K562 (cell line): Measurements from ENCODE around the gene DTL. TPM values are rescaled to one million over a fixed set of nuclear protein-coding genes. Genes with fewer than 3 reads are reported as not detected.

Source experiments
- ATAC-seq: fragments of 200-7000 bp; cut with Tn5 transposase; 3 replicates; pipeline ENCODE4 v1.9.1; 2020; ENCODE audit warnings: moderate library complexity
- BruUV-seq: library from RNA; stranded (reverse); fragments of 400-500 nt; replicated peaks from 2 replicates; lab custom pipeline; 2021; lab: Mats Ljungman, UMichigan
- CTCF ChIA-PET: fragments of 300-600 bp; formaldehyde crosslinking; extraction: SDS; loops from one replicate; lab custom pipeline; 2021; ENCODE audit warnings: low intra/inter-chr PET ratio; lab: Yijun Ruan, JAX
- POLR2A ChIA-PET: fragments of 300-600, 350-650 bp; sonication (Branson Sonifier 250); formaldehyde crosslinking; extraction: SDS; loops from one replicate; lab custom pipeline; 2021; ENCODE audit warnings: antibody characterized with exemption, inconsistent platforms; lab: Yijun Ruan, JAX
- DNase-seq, 4 experiments: peaks; one replicate each; pipeline versions ENCODE4 v3.0.0 to v3.0.0-alpha.2; 2011 to 2018; ENCODE audit warnings: low spot score in 3 of 4, mixed read lengths in 3 of 4; ENCODE audit errors: extremely low read depth in 1 of 4
- FAIRE-seq: peaks from 2 replicates; lab custom pipeline; 2011; peaks lifted over from hg19 to GRCh38; lab: Jason Lieb, UNC
- H2AFZ ChIP-seq: 2 replicates; pipeline ENCODE4 v1.6.0; 2011; ENCODE audit warnings: low read depth, low read length, control low read depth, inconsistent platforms
- H3K27ac ChIP-seq: fragments of 200-600 bp; 3 replicates; pipeline ENCODE4 v1.8.0; 2011; ENCODE audit warnings: low read depth, mild to moderate bottlenecking, control low read depth, inconsistent platforms, low read length, moderate library complexity, mixed read lengths; ENCODE audit errors: extremely low read depth
- H3K27me3 ChIP-seq, 2 experiments: fragments of 300-600 bp in 1 of 2; 2 replicates in 1 of 2; 3 replicates in 1 of 2; pipeline versions ENCODE4 v1.6.0 to v1.8.0; 2011; ENCODE audit warnings: inconsistent platforms in 2 of 2, low read length in 2 of 2, mild to moderate bottlenecking in 1 of 2, mixed read lengths in 1 of 2, moderate library complexity in 1 of 2; ENCODE audit not compliant: control insufficient read depth in 2 of 2, insufficient read depth in 2 of 2
- H3K36me3 ChIP-seq: fragments of 300-600 bp; 3 replicates; pipeline ENCODE4 v1.8.0; 2011; ENCODE audit warnings: mild to moderate bottlenecking, low read length, inconsistent platforms; ENCODE audit not compliant: control insufficient read depth, insufficient read depth
- H3K4me1 ChIP-seq, 2 experiments: fragments of 200-600 bp in 1 of 2; replicated peaks in 1 of 2; 2 replicates in 1 of 2; 3 replicates in 1 of 2; pipeline versions ENCODE4 v1.5.1 to v1.8.0; 2011; ENCODE audit warnings: inconsistent platforms in 2 of 2, low read length in 2 of 2, mild to moderate bottlenecking in 1 of 2, mixed read lengths in 1 of 2, moderate library complexity in 1 of 2; ENCODE audit not compliant: control insufficient read depth in 2 of 2, insufficient read depth in 2 of 2
- H3K4me2 ChIP-seq: 2 replicates; pipeline ENCODE4 v1.6.1; 2011; ENCODE audit warnings: low read length, control low read depth, inconsistent platforms, mixed read lengths; ENCODE audit not compliant: insufficient read depth
- H3K4me3 ChIP-seq: fragments of 200-600 bp; sonication (generic), shearing (Covaris generic); 2 replicates; pipeline ENCODE4 v1.5.1; 2016; ENCODE audit warnings: control low read depth, inconsistent platforms
- H3K79me2 ChIP-seq: fragments of 200-600 bp; 3 replicates; pipeline ENCODE4 v1.8.0; 2011; ENCODE audit warnings: low read length, inconsistent platforms; ENCODE audit not compliant: control insufficient read depth, insufficient read depth
- H3K9ac ChIP-seq, 2 experiments: 2 replicates each; pipeline versions ENCODE4 v1.6.0 to v1.6.1; 2011; ENCODE audit warnings: low read depth in 2 of 2, low read length in 2 of 2, control low read depth in 1 of 2, inconsistent platforms in 1 of 2, mild to moderate bottlenecking in 1 of 2, mixed read lengths in 1 of 2; ENCODE audit not compliant: insufficient read depth in 1 of 2
- H3K9me1 ChIP-seq: one replicate; pipeline ENCODE4 v1.6.0; 2011; ENCODE audit warnings: inconsistent platforms, mild to moderate bottlenecking, low read length, moderate library complexity; ENCODE audit not compliant: control insufficient read depth, insufficient read depth
- H3K9me3 ChIP-seq: replicated peaks from 2 replicates; pipeline ENCODE4 v1.5.1; 2011; ENCODE audit warnings: low read depth, low read length, inconsistent platforms; ENCODE audit not compliant: control insufficient read depth, insufficient read depth
- H4K20me1 ChIP-seq: replicated peaks from 2 replicates; pipeline ENCODE4 v1.6.1; 2011; ENCODE audit warnings: low read length, inconsistent platforms, mixed read lengths; ENCODE audit not compliant: control insufficient read depth, insufficient read depth
- CEBPG ChIP-seq, 3 experiments: fragments of 200-800 bp in 1 of 3; sonication (Bioruptor generic) in 1 of 3; sonication (generic) in 1 of 3; formaldehyde crosslinking in 1 of 3; IDR thresholded peaks in 2 of 3; conservative IDR thresholded peaks in 1 of 3; 2 replicates each; pipeline versions ENCODE4 v1.6.1 to v1.8.0; 2016 to 2022; ENCODE audit warnings: missing compliant biosample characterization in 2 of 3, missing genetic modification characterization in 2 of 3, mild to moderate bottlenecking in 1 of 3, missing genetic modification reagents in 1 of 3
- ELF4 ChIP-seq: fragments of 450-650 bp; formaldehyde crosslinking; IDR thresholded peaks from 2 replicates; pipeline ENCODE4 v1.4.0; 2022; ENCODE audit warnings: missing genetic modification characterization
- ETS1 ChIP-seq: conservative IDR thresholded peaks from 2 replicates; pipeline ENCODE4 v1.6.1; 2011; ENCODE audit warnings: low read depth, mild to moderate bottlenecking, low read length; ENCODE audit not compliant: control insufficient read depth
- HDGF ChIP-seq: fragments of 450-650 bp; IDR thresholded peaks from 2 replicates; pipeline ENCODE4 v1.6.1; 2016
- JUN ChIP-seq, 2 experiments: sonication (generic) in 1 of 2; formaldehyde crosslinking in 1 of 2; IDR thresholded peaks; 2 replicates each; pipeline versions ENCODE4 v1.6.1 to v1.8.0; 2012 to 2022; ENCODE audit warnings: borderline replicate concordance in 2 of 2, mild to moderate bottlenecking in 2 of 2, improper control_type of control experiment in 1 of 2, low read depth in 1 of 2, low read length in 1 of 2, missing genetic modification reagents in 1 of 2
- MEF2D ChIP-seq: conservative IDR thresholded peaks from 2 replicates; pipeline ENCODE4 v1.6.1; 2016; ENCODE audit warnings: low read depth, missing genetic modification characterization, missing compliant biosample characterization
- MEIS2 ChIP-seq: fragments of 450-650 bp; IDR thresholded peaks from 2 replicates; pipeline ENCODE4 v1.6.1; 2014; ENCODE audit warnings: mild to moderate bottlenecking; ENCODE audit not compliant: partially characterized antibody
- NCOA4 ChIP-seq: fragments of 450-650 bp; IDR thresholded peaks from 2 replicates; pipeline ENCODE4 v1.6.1; 2018; ENCODE audit warnings: mild to moderate bottlenecking; ENCODE audit not compliant: partially characterized antibody
- PHF8 ChIP-seq: fragments of 200-600 bp; sonication (generic); IDR thresholded peaks from 2 replicates; pipeline ENCODE4 v1.6.1; 2012; ENCODE audit warnings: mixed run types, mild to moderate bottlenecking, inconsistent platforms, low read length, moderate library complexity, borderline replicate concordance
- PREB ChIP-seq: sonication (generic); formaldehyde crosslinking; IDR thresholded peaks from 2 replicates; pipeline ENCODE4 v1.8.1; 2023; ENCODE audit warnings: mild to moderate bottlenecking, missing genetic modification reagents
- SMARCA4 ChIP-seq: fragments of 450-650 bp; IDR thresholded peaks from 2 replicates; pipeline ENCODE4 v1.6.1; 2016
- THAP12 ChIP-seq: fragments of 250-450 bp; sonication (Bioruptor Pico); IDR thresholded peaks from 2 replicates; pipeline ENCODE4 v1.9.0; 2021; ENCODE audit warnings: mild to moderate bottlenecking, inconsistent platforms
- ZBED1 ChIP-seq: IDR thresholded peaks from 2 replicates; pipeline ENCODE4 v1.6.1; 2014
- ZNF24 ChIP-seq: fragments of 450-650 bp; IDR thresholded peaks from 2 replicates; pipeline ENCODE4 v1.6.1; 2016
- ZNF584 ChIP-seq: fragments of 200-800 bp; sonication (Bioruptor generic); IDR thresholded peaks from 2 replicates; pipeline ENCODE4 v1.6.1; 2016; ENCODE audit warnings: low read depth, mild to moderate bottlenecking, missing genetic modification characterization, missing compliant biosample characterization
- WGBS: fragments of 100-300 bp; shearing (Covaris generic); methylation state at CpG from one replicate; pipeline ENCODE4 v1.1.6; 2016; ENCODE audit warnings: low coverage, mixed read lengths; ENCODE audit not compliant: insufficient coverage; ENCODE audit errors: missing lambda C conversion rate; 5-methylcytosine and 5-hydroxymethylcytosine counted together
- in situ Hi-C: fragments of 300-500 bp; cut with MboI; formaldehyde crosslinking; loops from 4 replicates; pipeline ENCODE4 v1.15.0; 2018; ENCODE audit warnings: inconsistent platforms, mixed read lengths
- intact Hi-C: fragments of 100-400 bp; cut with micrococcal nuclease; formaldehyde crosslinking; loops from 2 replicates; pipeline ENCODE4 v1.14.2; 2022
- polyA plus RNA-seq, 8 experiments: library from polyadenylated mRNA; depleted of rRNA in 4 of 8; stranded (reverse) in 5 of 8; unstranded in 3 of 8; fragments of >200 nt; fragmentation: Nextera tagmentation in 2 of 8; fragmentation: Illumina TruSeq in 1 of 8; extraction: Ambion mirVana in 2 of 8; extraction: Trizol in 1 of 8; gene quantifications; 2 replicates each; pipeline versions ENCODE4 v1.2.1 to v1.2.3, GENCODE V29; 2011 to 2014; ENCODE audit warnings: inconsistent platforms in 1 of 8, missing spikeins in 1 of 8
- total RNA-seq, 7 experiments: library from RNA; depleted of rRNA in 6 of 7; stranded (reverse); fragments of >200 nt in 6 of 7; fragmentation: Illumina TruSeq in 2 of 7; extraction: Trizol in 2 of 7; gene quantifications; 2 replicates each; pipeline versions ENCODE4 v1.2.1 to v1.2.3, GENCODE V29; 2011 to 2021; ENCODE audit warnings: low replicate concordance in 1 of 7

DTL gene
- total and polyA plus RNA-seq, 9 of the 15 experiments (the other 6 are each of a cell fraction or from before 2014, with no cell fraction given): 38.3 to 81.0 (median 63.2) TPM

- Histone ChIP-seq H3K4me2 (peak overlapping the region; percentile 96), H3K36me3 (peaks cover 60% of the 10 kb centered on the region), H4K20me1 (peaks cover 13% of the 10 kb centered on the region), H3K9me3 (peaks cover 9% of the 10 kb centered on the region; the same call in 1 of the 2 replicates), H3K4me3 (peak overlapping the region; percentile 74), H3K9ac (peak overlapping the region; percentile 98 to 99), H3K9me1 (no peaks in the 10 kb centered on the region), H3K79me2 (peaks cover 94% of the 10 kb centered on the region), H3K4me1 (peaks cover 4 to 30% of the 10 kb centered on the region in 2 experiments; a peak in 4 of 5 replicates), H2AFZ (peak overlapping the region; percentile 80), H3K27ac (peak overlapping the region; percentile 96), H3K27me3 (no peaks in the 10 kb centered on the region)
- intact Hi-C loops: loop anchor here (1.0 to 2.0 kb wide), 6 partner anchors 24 to 356 kb away; partner anchors contain the start of gene LPGAT1
- CTCF ChIA-PET: interaction anchor here (1.8 to 2.6 kb wide), 3 partner anchors 24 to 355 kb away, joined by 11 to 22 read pairs (median 12); no protein-coding TSS in a partner anchor
- TSS peak; percentile 53 for BruUV-seq
- in situ Hi-C loops: loop anchor here (25.0 kb wide), 1 partner anchor 349 kb away; the partner anchor contains the start of gene NEK2
- DNase-seq: no peak
- WGBS: under 1% methylated on average over 32 of the region's 32 CpGs
- POLR2A ChIA-PET: interaction anchor here (0.5 to 3.8 kb wide), 45 partner anchors 10 to 740 kb away, joined by 3 to 36 read pairs (median 4); partner anchors contain the start of genes ATF3, NEK2 and NENF
- no peak for FAIRE-seq
- peak; percentile 20 for ATAC-seq
- 0 out of 2 replicates have a peak, but pooled peaks have one; percentile 54 for TF ChIP-seq THAP12 (CRISPR knock-in tag)
- no peak for TF ChIP-seq NCOA4
- TF ChIP-seq ZNF24: peak; percentile 62; the same call in 1 of the 2 replicates
- peak; percentile 71; the same call in 1 of the 2 replicates for TF ChIP-seq ETS1
- TF ChIP-seq MEIS2: no peak
- peak; percentile 91 for TF ChIP-seq PHF8
- no peak for TF ChIP-seq ZNF584 (CRISPR knock-in tag)
- 0 out of 2 replicates have a peak, but pooled peaks have one; percentile 65 for TF ChIP-seq ZBED1
- no peak for TF ChIP-seq CEBPG (CRISPR knock-in tag; IDR thresholded peaks at IDR 0.05)
- TF ChIP-seq CEBPG (tag; conservative IDR thresholded peaks at IDR 0.05 in 1 of 2, IDR thresholded peaks at IDR 0.05 in 1 of 2): no peak
- TF ChIP-seq HDGF: peak; percentile 24; the same call in 1 of the 2 replicates
- TF ChIP-seq ELF4 (CRISPR knock-in tag): no peak
- TF ChIP-seq MEF2D (tag): no peak
- no peak; the same call in 1 of the 2 replicates for TF ChIP-seq SMARCA4
- TF ChIP-seq PREB (CRISPR knock-in tag): peak; percentile 82; the same call in 1 of the 2 replicates
- no peak for TF ChIP-seq JUN (IDR thresholded peaks at IDR 0.05; ENCODE audit: borderline replicate concordance, low read depth, low read length)
- TF ChIP-seq JUN (CRISPR knock-in tag; IDR thresholded peaks at IDR 0.05; ENCODE audit: borderline replicate concordance): 0 out of 2 replicates have a peak, but pooled peaks have one; percentile 43
These were observed 472 bp downstream of the DTL start for GRCh38 chr1:212035835-212036605.
